NT2/D1 (cell line): ENCODE data around the gene CACNB2.

Source experiments
- SUZ12 ChIP-seq: IDR thresholded peaks from 2 replicates; pipeline ENCODE4 v1.6.1; 2011; ENCODE audit not compliant: insufficient read length, insufficient read depth; ENCODE audit errors: extremely low read depth
- YY1 ChIP-seq: IDR thresholded peaks from 2 replicates; pipeline ENCODE4 v1.6.1; 2011; ENCODE audit not compliant: insufficient read length, insufficient read depth
- ZNF274 ChIP-seq: IDR thresholded peaks from 2 replicates; pipeline ENCODE4 v1.6.1; 2011; ENCODE audit warnings: mild to moderate bottlenecking, low read depth, low read length

- no peak for TF ChIP-seq YY1
- TF ChIP-seq ZNF274, result no peak
- no peak for TF ChIP-seq SUZ12
Measured at GRCh38 chr10:18523858-18524257, 383.6 kb downstream of the CACNB2 start.
